ENCODE data around the gene SLAIN1.

Gene SLAIN1

GRCh38 chr13:77715233-77715891, 17.9 kb downstream of the SLAIN1 start:
- DNase-seq: no peak

- DNase-seq: no peak
These were observed 19.2 kb downstream of the SLAIN1 start for GRCh38 chr13:77716692-77717091.

GRCh38 chr13:77717508-77717907, 20.0 kb downstream of the SLAIN1 start:
- DNase-seq: no peak

GRCh38 chr13:77719128-77719527, 21.6 kb downstream of the SLAIN1 start:
- DNase-seq: no peak

GRCh38 chr13:77720988-77721387, 23.5 kb downstream of the SLAIN1 start:
- DNase-seq: no peak

GRCh38 chr13:77724092-77724491, 26.6 kb downstream of the SLAIN1 start:
- no peak for DNase-seq

GRCh38 chr13:77725071-77725470, 27.6 kb downstream of the SLAIN1 start:
- no peak for DNase-seq

- DNase-seq: no peak
These were observed 31.0 kb downstream of the SLAIN1 start for GRCh38 chr13:77728265-77729125.

- DNase-seq: no peak
These were observed 32.2 kb downstream of the SLAIN1 start for GRCh38 chr13:77729502-77730221.

GRCh38 chr13:77730572-77730971, 33.1 kb downstream of the SLAIN1 start:
- no peak for DNase-seq

- no peak for DNase-seq
These were observed 34.8 kb downstream of the SLAIN1 start for GRCh38 chr13:77732287-77732686.

GRCh38 chr13:77733674-77734073, 36.2 kb downstream of the SLAIN1 start:
- no peak for DNase-seq

- DNase-seq: no peak
These were observed 40.2 kb downstream of the SLAIN1 start for GRCh38 chr13:77737583-77738200.

GRCh38 chr13:77740097-77740735, 42.7 kb downstream of the SLAIN1 start:
- no peak for DNase-seq

- DNase-seq: no peak
These were observed 43.6 kb downstream of the SLAIN1 start for GRCh38 chr13:77740931-77741596.

GRCh38 chr13:77741597-77741972, 44.1 kb downstream of the SLAIN1 start:
- DNase-seq: no peak

GRCh38 chr13:77742801-77743200, 45.3 kb downstream of the SLAIN1 start:
- no peak for DNase-seq

GRCh38 chr13:77745784-77746183, 48.3 kb downstream of the SLAIN1 start:
- no peak for DNase-seq

- no peak for DNase-seq
These were observed 51.9 kb downstream of the SLAIN1 start for GRCh38 chr13:77749344-77749880.

GRCh38 chr13:77751513-77752456, 54.3 kb downstream of the SLAIN1 start:
- DNase-seq: no peak

Measured in activated effector memory CD4-positive, alpha-beta T cell treated with Interleukin-2 at 50 U/mL for 16 hours (primary cell).